ENCODE data around the gene NCOR2.
A peak's percentile ranks its signal among the peaks of the same experiment; 100 is the strongest.

NCOR2 gene

DNA sequence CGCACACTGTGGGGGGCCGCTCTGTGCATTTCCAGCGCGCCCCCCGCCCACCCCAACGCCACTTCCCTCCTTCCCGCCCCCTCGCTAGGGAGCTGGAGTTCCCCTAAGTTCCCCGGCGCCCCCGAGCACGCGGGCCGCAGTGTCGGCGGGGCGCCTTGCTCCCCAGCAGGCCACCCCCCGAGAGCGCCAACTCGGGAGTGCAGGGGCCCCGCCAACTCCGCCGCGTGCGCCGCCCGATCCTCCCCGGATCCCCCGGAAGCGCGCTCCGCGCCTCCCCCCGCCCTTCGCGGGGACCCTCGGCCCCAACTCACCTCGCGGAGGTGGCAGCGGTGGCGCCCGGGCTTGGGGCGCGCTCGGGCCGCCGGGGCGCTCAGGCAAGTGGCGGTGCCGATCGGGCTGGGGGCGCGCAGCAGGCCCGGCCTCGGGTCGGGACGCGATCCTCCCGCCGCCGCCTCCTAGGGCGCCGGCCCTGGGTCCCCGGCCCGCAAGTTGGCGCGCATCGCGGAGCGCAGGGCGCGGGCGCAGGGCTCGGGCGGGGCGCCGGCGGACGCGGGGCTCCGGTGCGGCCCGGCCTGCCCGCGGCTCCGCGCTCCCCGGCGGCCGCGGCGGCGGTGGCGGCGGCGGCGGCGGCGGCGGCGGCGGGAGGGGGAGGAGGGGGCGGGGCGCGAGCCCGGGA lies at the start of gene NCOR2:
NCOR2 (minus strand) TSS at position 616 of the 676 bp plus-strand sequence. CDS start 72,361 bp downstream, outside the sequence.
- DNase-seq = peak; percentile 67

DNA sequence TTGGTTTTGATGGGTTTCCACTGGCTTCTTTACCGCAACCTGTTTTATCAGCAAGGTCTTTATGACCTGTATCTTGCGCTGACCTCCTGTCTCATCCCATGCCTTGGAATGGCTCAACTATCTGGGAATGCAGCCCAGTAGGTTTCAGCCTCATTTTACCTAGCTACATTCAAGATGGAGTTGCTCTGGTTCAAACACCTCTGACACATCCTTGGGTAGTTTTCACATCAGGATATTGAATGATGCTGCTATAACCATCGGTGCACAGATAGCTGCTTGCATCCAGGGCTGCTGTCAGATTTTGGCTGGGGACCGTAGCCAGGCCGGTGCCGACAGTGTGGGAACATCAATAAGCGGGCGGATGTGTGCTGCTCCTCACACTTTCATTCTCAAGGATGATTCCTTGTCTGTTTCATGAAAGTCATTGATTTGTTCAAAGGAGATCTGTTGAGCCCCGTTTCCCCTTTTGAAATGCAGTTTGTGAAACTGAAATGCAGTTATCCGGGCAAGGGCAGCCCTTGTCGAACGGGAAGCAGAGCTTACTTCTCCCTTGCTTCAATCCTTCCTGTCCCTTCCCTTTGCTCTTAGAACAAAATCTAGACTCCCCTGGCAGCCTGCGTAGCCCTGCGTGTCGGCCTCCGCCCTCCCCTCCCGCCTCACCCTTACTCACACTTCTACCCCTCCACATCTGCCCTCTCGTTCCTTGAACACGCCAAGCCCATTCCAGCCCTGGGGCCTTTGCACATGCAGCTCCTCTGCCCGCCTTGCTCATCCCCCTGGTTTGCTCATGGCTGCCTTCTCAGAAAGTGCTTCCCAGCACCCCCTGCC lies 49.2 kb upstream of the NCOR2 start:
- DNase-seq = no peak

DNA sequence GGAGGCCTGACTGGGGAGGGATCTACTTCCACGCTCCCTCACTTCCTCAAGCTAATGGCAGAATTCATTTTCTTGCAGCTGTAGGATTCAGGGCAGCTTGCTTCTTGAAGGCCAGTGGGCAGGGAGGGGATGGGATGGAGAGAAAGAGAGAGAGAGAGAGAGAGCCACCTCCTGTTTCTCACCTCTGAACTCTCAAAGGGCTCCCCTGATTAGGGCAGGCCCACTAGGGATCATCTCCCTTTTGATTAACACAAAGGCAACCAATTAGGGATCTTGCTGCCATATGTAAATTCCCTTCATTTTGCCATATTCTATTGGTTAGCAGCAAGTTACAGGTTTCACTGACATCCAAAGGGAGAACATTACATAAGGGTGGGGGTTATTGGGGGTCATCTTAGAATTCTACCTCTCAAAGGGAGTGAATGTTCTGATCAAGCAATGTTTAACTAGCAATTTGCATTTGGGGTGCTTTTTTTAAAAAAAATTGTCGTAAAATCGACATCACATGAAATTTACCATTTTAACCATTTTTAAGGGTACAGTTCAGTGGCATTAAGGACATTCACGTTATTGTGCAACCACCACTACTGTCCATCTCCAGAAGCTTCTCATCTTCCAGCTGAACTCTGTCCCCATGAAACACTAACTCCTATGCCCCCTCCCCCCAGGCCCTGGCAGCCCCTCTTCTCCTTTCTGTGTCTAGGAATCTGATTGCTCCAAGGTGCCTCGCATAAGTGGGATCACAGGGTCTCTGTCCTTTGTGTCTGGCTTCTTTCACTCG lies 47.3 kb upstream of the NCOR2 start:
- DNase-seq = no peak

DNA sequence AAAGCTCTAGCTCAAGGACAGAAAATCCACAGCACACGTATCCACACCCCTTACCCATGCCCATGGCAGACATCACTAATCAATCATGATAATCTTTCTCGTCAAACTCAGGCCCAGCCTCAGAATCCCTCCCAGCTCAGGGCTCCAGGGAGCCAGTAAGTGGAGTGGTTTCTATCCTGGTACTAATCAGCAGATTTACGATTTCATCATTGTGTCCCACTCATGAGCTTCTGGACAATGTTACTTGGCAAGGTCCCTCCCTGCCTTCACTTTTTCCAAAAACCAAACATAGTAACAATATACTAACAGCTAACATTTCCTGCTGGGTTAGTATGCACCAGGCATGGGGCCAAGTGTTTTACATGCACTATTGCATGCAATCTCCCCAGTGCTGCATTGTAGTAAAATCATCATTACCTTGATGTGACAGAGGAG lies 45.8 kb upstream of the NCOR2 start:
- no peak for DNase-seq

DNA sequence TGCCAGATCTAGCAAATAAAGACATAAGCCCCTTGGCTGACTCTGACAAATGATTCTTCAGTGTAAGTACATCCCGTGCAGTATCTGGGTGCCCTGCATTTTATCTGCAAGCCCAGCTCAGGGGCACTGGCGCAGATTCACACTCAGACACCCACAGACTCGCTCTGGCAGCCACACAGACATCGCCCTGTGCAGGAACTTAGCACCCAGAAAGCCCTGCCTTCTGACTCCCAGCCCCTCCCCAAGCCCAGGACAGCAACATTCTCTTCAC lies 44.9 kb upstream of the NCOR2 start:
- DNase-seq = no peak

DNA sequence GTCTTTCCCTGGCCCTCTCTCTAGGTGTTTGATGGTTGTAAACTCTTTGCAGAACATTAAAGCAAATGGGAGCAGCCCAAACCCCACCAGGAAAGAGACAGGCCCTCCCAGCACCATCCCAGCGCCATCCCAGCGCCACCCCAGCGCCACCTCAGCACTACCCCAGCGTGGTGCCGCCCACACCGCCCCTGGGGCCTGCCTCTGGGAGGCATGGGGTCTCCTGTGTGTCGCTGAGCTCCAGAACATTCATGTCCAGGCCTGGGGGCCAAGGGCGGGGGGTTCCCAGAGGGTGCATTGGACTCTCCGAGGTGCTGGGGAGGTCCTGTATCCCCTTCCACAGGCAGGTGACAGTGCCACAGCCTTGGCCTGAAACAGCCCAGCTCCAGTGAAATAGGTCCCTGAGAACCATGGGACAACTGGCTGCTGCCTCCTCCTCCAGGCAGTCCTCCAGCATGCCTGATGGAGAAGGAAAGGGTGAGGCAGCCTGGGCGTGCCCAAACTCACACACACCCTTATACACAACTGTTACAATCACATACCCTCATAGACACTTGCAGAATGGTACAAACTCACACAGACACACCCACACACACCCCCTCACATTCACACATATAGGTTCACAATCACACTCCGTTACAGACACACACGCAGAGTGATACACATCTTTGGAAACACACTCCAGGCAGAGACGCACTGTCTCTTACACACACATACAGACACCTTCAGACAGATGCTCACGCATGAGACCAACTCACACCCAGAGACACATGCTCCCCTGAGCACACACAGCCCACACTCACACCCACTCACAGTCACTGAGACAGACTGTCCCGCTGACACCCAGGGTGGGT lies 44.4 kb upstream of the NCOR2 start:
- no peak for DNase-seq

DNA sequence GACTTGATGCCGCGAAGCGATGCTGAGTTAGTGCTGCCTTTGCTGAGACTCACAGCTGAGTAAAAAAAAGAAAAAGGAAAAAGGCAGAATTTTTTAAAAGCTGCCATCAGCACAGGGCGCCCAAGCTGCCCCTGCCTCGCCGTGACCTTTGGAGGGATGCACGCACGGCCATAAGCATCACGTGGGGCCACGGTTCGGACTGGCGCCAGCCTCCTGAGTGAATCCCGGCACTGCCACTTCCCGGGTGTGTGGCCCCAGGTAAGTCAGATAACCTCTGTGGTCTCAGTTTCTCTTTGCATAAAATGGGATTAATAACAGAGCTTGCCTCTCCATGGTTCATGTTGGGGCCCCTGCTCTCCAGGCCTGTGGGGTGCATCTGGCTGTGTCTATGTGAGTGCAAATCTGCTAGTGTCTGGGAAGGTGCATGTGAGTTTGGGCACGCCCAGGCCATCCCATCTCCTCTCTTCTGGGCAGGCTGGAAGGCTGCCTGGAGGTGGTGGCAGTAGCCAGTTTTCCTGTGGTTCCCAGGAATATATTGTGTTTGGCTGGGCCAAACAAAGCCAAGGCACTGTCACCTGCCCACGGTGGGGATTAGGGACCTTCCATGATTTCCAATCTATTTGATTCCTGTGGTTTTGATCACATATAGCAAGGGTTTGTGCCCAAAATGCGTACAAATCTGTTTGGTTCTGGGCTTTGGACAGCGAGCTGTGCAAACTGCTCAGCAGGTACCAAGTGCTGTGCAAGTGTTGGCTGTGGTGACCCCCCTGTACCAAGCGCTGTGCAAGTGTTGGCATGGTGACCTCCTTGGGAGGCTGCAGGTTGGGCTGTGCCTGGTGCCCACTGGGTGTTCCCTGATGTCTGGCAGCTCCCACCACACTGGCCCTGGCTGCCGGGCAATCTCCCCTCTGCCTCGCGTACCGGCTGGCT lies 43.5 kb upstream of the NCOR2 start:
- no peak for DNase-seq

DNA sequence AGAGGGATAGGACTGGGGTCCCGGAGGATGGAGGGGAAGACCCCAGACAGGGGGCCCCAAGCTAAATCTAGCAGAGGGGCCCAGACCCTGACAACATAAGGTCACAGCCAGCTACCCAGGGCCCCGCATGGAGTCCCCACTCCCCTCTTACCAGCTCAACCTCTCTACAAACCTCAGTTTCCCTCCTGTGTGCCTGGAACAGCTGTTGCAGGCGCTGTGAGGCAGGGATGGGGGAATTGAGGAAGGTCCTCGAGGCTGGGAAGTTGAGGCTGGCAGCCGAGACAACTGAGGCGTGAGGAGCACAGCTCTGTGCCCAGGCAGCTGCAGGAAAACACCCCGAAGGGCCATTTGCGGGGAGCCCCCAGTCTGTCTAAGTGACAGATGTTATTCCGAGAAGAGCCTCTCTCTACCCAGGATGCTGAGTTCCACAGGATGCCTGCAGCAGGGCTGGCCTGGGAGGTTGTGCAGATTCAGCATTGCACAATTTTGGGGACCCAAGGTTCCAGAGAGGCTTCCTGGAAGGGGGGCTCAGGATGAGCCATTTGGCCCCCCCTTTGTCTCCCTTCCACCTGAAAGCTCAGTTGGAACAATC lies 42.7 kb upstream of the NCOR2 start:
- no peak for DNase-seq

DNA sequence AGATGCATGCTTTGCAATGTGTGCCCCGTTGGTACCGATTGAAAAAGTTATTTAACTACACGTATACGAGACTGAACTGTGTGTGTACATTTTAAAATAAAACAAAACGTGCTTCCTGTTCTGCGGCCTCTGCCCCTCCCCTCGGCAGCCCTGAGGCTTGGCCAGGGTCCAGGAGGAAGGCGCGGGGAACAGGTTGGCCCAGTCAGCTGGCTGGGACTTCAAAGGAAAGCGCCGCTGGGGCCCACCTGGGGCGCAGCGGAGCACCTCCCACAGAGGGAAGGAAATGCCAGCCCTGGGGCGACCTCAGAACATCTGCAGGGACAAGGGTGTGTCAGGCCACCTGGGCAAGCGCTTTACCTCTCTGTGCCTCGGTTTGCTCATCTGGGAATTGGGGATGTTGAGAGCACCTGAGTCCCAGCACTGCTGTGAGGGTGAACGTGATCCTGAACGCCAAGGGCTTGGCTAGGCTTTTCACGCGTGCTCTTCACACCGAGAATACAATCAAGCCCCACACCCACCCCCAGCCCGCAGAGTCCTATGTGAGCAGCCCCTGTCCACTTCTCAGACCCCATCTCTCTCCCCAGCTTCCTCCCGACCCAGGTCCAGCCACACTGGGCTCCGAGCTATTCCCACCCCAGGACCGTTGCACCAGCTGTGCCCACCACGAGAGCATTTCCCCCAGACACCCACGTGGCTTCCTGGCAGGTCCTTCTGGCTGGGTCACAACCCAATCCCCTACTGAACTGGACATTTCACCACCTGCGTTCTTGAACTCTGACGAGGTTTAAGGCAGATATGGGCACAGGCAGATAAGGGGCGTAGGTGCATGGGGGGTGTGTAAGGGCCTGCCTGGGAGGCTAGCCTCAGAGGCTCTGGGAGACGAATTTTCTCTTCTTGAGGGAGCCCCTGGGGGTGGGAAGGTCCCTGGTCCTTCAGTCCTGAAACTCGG lies 41.9 kb upstream of the NCOR2 start:
- DNase-seq = peak; percentile 72

DNA sequence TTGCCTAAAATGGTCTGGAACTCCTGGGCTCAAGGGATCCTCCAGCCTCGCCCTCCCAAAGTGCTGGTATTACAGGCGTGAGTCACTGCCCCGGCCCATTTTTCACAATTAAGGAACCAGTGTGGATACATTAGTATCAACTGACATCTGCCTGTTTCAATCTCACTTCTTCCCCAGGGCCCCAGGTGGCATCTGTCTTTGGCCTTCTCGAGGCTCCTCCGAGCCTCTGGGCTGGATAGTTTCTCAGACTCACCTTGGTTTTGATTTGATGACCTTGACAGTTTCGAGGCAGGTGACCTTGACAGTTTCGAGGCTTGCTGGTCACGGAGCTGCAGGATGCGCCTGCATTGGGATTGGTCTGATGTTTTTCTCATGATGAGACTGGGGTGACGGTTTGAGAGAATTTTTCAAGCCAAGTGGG lies 41.0 kb upstream of the NCOR2 start:
- DNase-seq = no peak

DNA sequence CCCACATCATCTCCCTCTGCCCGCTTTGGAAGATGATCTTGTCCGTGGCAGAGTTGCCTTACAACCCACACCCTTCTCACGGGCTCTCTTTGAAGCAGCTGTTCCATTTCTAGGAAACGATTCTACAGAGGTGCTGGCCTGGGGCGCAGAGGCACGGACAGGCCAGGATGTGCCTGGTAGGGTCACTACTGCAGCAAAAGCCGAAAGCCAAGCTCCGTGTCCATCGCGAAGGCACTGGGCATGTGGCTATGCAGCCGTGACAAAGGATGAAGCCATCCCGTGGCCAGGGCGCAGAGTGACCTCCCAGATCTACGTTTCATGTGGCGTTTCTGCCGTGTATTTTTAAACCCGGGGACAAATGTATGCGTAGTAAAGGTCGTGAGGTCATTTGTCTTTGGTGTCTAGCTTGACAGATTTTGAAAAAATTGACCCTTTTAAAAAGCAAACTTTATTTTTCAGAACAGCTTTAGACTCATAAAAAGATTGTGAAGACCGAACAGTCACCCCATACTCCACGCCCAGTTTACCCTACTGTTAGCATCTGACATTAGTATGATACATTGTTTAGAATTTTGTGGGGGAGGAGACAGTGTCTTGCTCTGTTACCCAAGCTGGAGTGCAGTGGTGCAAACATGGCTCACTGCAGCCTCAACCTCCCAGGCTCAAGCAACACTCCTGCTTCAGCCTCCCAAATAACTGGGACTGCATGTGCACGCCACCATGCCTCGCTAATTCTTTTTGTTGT lies 40.4 kb upstream of the NCOR2 start:
- no peak for DNase-seq

DNA sequence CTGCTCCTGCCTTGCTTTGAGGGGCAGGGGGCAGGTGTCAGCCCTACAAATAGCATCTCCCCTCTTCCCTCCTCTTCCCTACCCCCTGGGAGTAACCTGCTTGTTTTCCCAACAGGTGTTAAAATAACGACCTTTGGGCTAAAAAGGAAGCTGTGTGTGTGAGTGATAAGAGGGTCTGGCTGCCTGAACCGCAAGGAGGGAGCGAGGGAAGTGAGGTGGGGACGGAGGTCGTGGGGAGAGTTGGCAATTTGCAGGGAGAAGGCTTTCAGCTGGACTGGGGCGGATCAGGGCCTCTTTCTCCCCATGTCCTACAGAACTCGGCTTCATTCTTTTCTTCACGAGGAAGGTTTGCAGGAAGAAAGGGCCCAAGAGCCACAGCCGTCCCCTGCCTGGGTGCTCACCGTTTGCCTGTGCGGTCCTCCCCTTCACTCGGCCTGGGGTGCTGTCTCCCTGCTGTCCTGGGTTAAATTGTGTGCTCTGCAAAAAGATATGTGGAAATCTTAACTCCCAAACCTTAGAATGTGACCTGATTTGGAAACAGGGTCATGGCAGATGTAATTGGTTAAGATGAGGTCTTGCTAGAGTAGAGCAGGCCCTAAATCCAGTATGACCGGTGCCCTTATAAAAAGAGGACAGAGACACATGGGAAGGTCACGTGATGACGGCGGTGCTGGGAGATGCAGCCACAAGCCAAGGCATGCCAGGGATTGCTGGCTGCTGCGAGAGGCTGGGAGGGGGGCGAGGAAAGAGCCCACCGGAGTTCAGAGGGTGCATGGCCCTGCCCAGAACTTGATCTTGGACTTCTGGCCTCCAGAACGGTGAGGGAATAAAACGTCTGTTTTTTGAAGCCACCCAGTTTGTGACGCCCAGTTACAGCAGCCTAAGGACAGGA lies 38.7 kb upstream of the NCOR2 start:
- DNase-seq = no peak

DNA sequence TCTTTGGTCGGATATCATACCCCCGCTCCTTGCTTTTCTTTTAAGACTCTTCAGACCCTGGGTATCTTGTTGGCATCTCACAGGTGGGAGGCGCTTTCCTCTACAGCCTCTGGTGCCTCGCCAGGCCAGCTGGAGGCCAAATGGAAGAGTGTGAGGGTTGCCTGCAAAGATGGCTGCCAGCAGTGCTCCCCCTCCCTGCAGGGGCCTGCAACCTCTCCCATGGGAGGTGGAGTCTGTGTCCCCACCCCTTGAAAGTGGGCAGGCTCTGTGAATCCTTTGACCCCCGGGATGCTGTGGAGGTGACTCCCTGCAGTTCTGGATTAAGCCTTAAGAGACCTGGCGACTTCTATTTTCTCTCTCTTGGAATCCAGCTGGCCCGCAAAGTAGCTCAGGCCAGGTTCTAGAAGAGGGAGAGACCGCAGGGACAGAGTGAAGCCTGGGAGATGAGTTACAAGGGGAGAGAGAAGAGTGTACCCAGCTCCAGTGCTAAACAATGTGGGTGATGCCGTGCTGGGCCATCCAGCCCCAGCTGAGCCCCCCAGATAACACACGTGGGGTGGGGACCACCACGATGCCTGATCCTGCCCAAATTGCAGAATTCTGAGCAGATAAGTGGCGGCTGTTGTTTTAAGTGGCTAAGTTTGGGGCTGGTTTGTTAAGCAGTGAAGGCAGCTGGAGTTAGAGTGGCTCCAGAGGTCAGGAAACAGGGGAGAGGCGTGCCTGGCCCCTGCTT lies 37.9 kb upstream of the NCOR2 start:
- no peak for DNase-seq

DNA sequence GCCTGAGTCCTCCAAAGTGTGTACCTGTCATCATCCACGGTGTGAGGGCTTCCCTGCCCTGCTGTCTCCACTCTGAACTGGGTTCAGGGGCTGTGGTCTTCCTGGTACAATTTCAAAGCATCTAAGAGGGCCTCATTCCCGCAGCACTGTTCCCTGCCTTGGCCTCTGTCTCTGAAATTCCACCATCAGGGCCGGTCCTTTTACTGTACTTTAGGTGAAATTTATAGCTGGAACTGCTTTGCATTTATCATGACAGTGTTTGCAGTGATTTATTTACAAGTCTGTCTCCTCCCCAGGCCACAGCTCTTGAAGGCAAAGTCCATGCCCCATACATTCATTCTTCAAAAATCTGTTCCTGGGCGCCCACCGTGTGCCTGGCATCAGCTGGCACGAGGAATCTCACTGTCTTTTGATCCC lies 36.9 kb upstream of the NCOR2 start:
- no peak for DNase-seq

DNA sequence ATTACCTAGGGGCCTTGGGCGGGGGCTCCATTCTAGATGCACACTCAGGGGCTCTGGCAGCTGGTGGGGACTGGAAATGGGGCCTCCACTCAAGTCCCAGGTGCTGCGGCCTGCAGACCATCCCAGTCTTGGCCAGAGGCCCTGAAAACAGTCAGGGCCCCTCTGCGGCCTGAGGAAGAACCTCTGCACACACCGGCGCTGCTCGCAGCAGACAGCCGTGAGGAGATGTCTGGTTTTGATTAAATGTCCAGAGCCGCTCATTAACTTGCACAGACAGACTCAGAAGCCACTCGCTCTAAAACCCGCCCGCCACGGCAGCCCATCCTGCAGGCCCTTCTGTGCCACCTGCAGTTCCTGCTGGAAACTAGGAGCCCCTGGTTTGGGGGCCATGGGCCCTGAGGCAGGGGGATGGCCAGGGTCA lies 36.4 kb upstream of the NCOR2 start:
- no peak for DNase-seq

DNA sequence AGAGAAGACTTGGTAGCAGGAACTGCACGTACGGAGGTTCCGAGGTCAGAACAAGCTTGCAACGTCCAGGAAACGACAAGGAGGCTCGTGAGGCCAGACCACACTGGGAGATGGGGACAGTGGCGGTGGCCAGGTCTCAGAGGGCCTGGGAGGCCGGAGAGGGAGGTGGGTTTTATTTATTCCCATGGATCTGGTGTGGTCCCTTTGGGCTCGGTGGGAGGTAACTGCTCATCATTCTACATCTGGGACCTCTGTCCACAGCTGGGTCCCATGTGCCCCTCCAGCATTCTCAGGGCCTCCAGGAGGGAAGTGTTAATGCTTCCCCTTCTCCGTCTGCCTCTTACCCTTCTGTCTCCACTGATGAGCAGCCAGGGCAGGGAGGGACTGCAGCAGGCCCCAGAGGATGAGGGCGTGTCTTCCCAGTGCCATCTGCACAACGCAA lies 35.7 kb upstream of the NCOR2 start:
- no peak for DNase-seq

DNA sequence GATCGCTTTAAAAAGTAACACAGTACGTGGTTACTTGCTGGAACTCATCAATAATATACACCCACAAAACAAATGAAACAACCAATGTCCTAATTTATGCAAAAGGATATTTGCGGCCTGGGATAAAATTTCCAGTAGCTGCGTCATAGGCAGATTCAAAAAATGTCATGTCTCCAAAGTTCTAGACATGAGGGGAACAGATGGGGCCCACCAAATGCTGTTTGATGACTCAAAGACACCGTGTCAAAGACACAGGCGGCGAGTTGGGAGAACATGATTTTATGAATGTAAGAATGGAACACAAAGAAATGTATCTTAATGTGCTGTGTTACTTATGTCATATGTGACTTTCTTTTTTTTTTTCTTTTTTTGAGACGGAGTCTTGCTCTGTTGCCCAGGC lies 34.3 kb upstream of the NCOR2 start:
- DNase-seq = no peak

Measured in activated naive CD4-positive, alpha-beta T cell treated with anti-CD3 and anti-CD28 coated beads, Interleukin-2, amount 50 U/mL, for 16 hours (primary cell).